Motor neuron (in vitro differentiated cells): Measurements from ENCODE around the gene ZYG11B. TPM values are rescaled to one million over a fixed set of nuclear protein-coding genes. Genes with fewer than 3 reads are reported as not detected.
"Not testable (repeated sequence)": the region's sequence is repeated elsewhere in the genome, so short reads cannot be mapped to it uniquely, and the experiment has no call there.

Source experiments
- ATAC-seq, 8 experiments: fragments of 200-7000 bp; cut with Tn5 transposase; replicated peaks in 6 of 8; 2 replicates each; pipeline ENCODE4 v1.8.0; 2021; ENCODE audit warnings: mild to moderate bottlenecking in 8 of 8, moderate library complexity in 8 of 8
- H3K27ac ChIP-seq, 2 donors: fragments of 250-450 bp; sonication (Bioruptor Pico); 2 replicates each; pipeline ENCODE4 v1.9.0; 2021; ENCODE audit warnings: antibody characterized with exemption in 2 of 2, mild to moderate bottlenecking in 2 of 2, moderate library complexity in 1 of 2
- H3K4me1 ChIP-seq, 2 donors: fragments of 250-450 bp; sonication (Bioruptor Pico); replicated peaks in 1 of 2; 2 replicates each; pipeline ENCODE4 v1.6.1; 2021; ENCODE audit warnings: antibody characterized with exemption in 2 of 2, mild to moderate bottlenecking in 2 of 2, moderate library complexity in 1 of 2
- H3K4me3 ChIP-seq, 5 donors: fragments of 250-450 bp; sonication (Bioruptor Pico); 2 replicates each; pipeline ENCODE4 v1.9.0; 2021; ENCODE audit warnings: antibody characterized with exemption in 5 of 5, mild to moderate bottlenecking in 5 of 5, moderate library complexity in 4 of 5
- WGBS, 10 experiments: fragments of 450-650 bp; shearing (Covaris generic); methylation state at CpG; one replicate each; pipeline ENCODE4 v1.0.0; 2022; 5-methylcytosine and 5-hydroxymethylcytosine counted together
- in situ Hi-C, 9 experiments: fragments of 400-800 bp; cut with MboI; loops; one replicate each; pipeline ENCODE4 v1.15.0; 2021; ENCODE audit warnings: low sequenced_read_pairs in 9 of 9, low pct_unique_long_range_greater_than_20kb in 2 of 9; ENCODE audit not compliant: unreplicated experiment in 9 of 9
- total RNA-seq, 8 experiments: library from RNA; unstranded; fragments of 300-600 nt; gene quantifications; 2 replicates each; pipeline versions ENCODE4 v1.2.3 to v1.2.4, GENCODE V29; 2022

ZYG11B gene
- total RNA-seq, 8 experiments from 2014 or later, result 15.4 to 43.1 (median 31.3) TPM

GRCh38 chr1:52771384-52771783 is 45.1 kb downstream of the ZYG11B start:
- 86 to 100% (median 93%) methylated on average over 1 to 7 of the region's 7 CpGs for whole genome bisulfite sequencing, 10 experiments
- H3K4me1 ChIP-seq, result no peaks in the 10 kb centered on the region
- ATAC-seq, result no peak
- no peak overlapping the region for H3K4me3 ChIP-seq
- in situ Hi-C loops, result no loop called here
- peak overlapping the region in 1 of 2 donors; percentile 18 for H3K27ac ChIP-seq

GRCh38 chr1:52786148-52786547 is 59.9 kb downstream of the ZYG11B start:
- ATAC-seq, result no peak
- in situ Hi-C loops, result no loop called here
- WGBS, 10 experiments, result 82 to 100% (median 99%) methylated on average over 1 to 4 of the region's 4 CpGs

GRCh38 chr1:52790429-52790828 is 64.2 kb downstream of the ZYG11B start:
- ATAC-seq, H3K4me3 ChIP-seq, in situ Hi-C loops, H3K4me1 ChIP-seq, H3K27ac ChIP-seq: not testable (repeated sequence)
- 60 to 100% (median 100%) methylated on average over 1 to 12 of the region's 12 CpGs; no CpG with 5 or more reads in 1 of the 10 experiments for WGBS, 10 experiments

More at GRCh38 chr1:52786148-52786547, 59.9 kb downstream of the ZYG11B start:
- Histone ChIP-seq H3K4me3 (no peak overlapping the region), H3K4me1 (no peaks in the 10 kb centered on the region), H3K27ac (no peak overlapping the region)

DNA sequence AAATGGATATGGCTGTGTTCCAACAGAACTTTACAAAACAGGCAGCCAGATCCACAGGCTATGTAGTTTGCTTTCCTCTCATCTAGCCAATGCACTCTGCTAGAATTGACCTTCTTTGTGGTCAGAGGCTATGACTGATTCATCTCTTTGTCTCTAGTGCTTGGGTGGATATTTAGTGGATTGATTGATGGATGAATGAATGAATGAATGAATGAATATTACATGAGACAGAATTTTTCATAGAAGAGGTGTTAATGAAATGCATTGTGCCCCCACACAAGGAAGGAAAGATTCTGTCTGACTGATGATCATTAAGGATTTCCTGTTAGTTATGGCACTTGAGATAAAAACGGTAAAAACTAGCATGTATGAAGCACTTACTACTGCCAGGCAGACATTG is 65.8 kb downstream of the ZYG11B start:
- in situ Hi-C loops, result no loop called here
- no peak overlapping the region for H3K27ac ChIP-seq
- H3K4me3 ChIP-seq, result no peak overlapping the region
- WGBS, 10 experiments, result 71 to 100% (median 86%) methylated on average over 1 of the region's 1 CpG; no CpG with 5 or more reads in 1 of the 10 experiments
- H3K4me1 ChIP-seq, result no peaks in the 10 kb centered on the region
- no peak for ATAC-seq

- 67 to 97% (median 83%) methylated on average over 4 to 7 of the region's 7 CpGs; no CpG with 5 or more reads in 1 of the 10 experiments for WGBS, 10 experiments
Observed at GRCh38 chr1:52793717-52794116, 67.5 kb downstream of the ZYG11B start.

GRCh38 chr1:52795464-52795863 is 69.2 kb downstream of the ZYG11B start:
- WGBS, 10 experiments, result 88 to 100% (median 97%) methylated on average over 3 of the region's 3 CpGs
- Histone ChIP-seq H3K4me1 (no peaks in the 10 kb centered on the region), H3K4me3 (no peak overlapping the region), H3K27ac (no peak overlapping the region)
- ATAC-seq, result no peak
- in situ Hi-C loops, result no loop called here

More at GRCh38 chr1:52793717-52794116, 67.5 kb downstream of the ZYG11B start:
- H3K27ac ChIP-seq, H3K4me3 ChIP-seq, in situ Hi-C loops, H3K4me1 ChIP-seq, ATAC-seq: not testable (repeated sequence)

DNA sequence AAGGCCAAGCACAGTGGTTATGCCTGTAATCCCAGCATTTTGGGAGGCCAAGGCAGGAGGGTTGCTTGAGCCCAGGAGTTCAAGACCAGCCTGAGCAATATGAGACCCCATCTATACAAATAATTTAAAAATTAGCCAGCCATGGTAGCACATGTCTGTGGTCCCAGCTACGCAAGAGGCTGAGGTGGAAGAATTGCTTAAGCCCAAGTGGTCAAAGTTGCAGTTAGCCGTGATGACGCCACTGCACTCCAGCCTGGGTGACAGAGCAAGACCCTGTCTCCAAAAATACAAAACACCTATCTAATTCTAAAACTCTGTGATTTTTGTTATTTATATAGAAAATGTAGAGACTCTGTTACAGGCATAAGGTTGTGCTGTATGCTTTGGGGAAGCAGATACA is 72.1 kb downstream of the ZYG11B start:
- WGBS, 10 experiments, result 93 to 100% (median 100%) methylated on average over 1 to 3 of the region's 3 CpGs; no CpG with 5 or more reads in 4 of the 10 experiments
- ATAC-seq, result no peak
- in situ Hi-C loops, result no loop called here
- no peak overlapping the region for H3K27ac ChIP-seq
- no peaks in the 10 kb centered on the region for H3K4me1 ChIP-seq
- H3K4me3 ChIP-seq, result no peak overlapping the region

- no peak overlapping the region for H3K4me3 ChIP-seq
- H3K4me1 ChIP-seq, result no peaks in the 10 kb centered on the region
- in situ Hi-C loops, result no loop called here
- H3K27ac ChIP-seq, result no peak overlapping the region
- no peak for ATAC-seq
Observed at GRCh38 chr1:52801011-52801410, 74.8 kb downstream of the ZYG11B start.

DNA sequence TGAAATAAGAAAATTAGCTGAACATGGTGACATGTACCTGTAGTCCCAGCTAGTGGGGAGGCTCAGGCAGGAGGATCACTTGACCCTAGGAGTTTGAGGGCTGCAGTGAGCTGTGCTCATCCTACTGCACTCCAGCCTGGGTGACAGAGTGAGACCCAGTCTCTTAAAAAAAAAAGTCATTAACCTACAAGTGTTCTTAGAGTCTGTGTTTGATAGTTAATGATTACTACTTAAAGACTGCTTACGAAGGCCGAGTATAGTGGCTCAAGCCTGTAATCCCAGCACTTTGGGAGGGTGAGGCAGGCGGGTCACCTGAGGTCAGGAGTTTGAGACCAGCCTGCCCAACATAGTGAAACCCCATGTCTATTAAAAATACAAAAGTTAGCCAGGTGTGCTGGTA is 77.8 kb downstream of the ZYG11B start:
- H3K4me3 ChIP-seq, H3K4me1 ChIP-seq, in situ Hi-C loops, ATAC-seq, H3K27ac ChIP-seq: not testable (repeated sequence)
- WGBS, 10 experiments, result 71 to 100% (median 83%) methylated on average over 1 to 3 of the region's 3 CpGs; no CpG with 5 or more reads in 3 of the 10 experiments

GRCh38 chr1:52814465-52814864 is 88.2 kb downstream of the ZYG11B start:
- H3K4me1 ChIP-seq, result no peaks in the 10 kb centered on the region
- ATAC-seq, result no peak
- in situ Hi-C loops, result no loop called here
- no peak overlapping the region for H3K27ac ChIP-seq
- WGBS, 10 experiments, result 83 to 100% (median 100%) methylated on average over 1 to 2 of the region's 2 CpGs; no CpG with 5 or more reads in 3 of the 10 experiments
- H3K4me3 ChIP-seq, result no peak overlapping the region

DNA sequence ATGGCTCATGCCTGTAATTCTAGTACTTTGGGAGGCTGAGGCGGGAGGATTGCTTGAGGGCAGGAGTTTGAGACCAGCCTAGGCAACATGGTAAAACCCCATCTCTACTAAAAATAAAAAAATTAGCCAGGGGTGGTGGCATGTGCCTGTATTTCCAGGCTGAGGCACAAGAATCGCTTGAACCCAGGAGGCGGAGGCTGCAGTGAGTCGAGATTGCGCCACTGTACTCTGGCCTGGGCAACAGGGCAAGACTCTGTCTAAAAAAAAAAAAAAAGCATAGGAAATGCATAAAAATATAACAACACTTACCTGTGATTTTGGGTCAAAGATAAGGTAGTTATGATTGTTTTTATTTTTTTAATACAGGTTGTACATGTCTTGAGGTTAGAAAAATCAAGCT is 94.6 kb downstream of the ZYG11B start:
- ATAC-seq, H3K4me1 ChIP-seq, H3K4me3 ChIP-seq, H3K27ac ChIP-seq, in situ Hi-C loops: not testable (repeated sequence)
- 96 to 100% (median 99%) methylated on average over 1 to 5 of the region's 5 CpGs; no CpG with 5 or more reads in 2 of the 10 experiments for WGBS, 10 experiments

DNA sequence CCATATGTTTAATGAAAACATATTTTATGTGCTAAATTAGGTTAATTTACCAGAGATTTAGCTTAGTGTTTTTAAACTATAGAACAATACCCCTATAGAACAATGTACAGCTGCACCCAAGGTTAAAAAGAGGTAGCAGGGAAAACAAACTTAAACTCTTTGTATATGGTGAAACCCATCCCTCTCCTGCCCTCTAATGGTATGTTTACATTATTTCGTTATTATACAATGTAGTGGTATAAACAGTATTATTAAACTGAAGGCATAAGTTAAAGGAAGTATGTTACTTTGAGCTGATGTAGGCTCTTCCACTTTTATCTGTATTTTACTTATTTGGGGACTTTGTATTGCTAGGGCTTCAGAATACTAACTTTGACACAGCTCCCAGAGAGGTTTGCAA is 99.6 kb downstream of the ZYG11B start:
- peak in 1 of 8 experiments; percentile 59 for ATAC-seq
- H3K27ac ChIP-seq, result no peak overlapping the region
- no peak overlapping the region for H3K4me3 ChIP-seq
- 17 to 100% (median 47%) methylated on average over 1 of the region's 1 CpG; no CpG with 5 or more reads in 3 of the 10 experiments for WGBS, 10 experiments
- no peaks in the 10 kb centered on the region for H3K4me1 ChIP-seq
- in situ Hi-C loops, result no loop called here

- 60 to 100% (median 96%) methylated on average over 1 to 3 of the region's 3 CpGs for WGBS, 10 experiments
Observed at GRCh38 chr1:52834798-52835197, 108.5 kb downstream of the ZYG11B start.

DNA sequence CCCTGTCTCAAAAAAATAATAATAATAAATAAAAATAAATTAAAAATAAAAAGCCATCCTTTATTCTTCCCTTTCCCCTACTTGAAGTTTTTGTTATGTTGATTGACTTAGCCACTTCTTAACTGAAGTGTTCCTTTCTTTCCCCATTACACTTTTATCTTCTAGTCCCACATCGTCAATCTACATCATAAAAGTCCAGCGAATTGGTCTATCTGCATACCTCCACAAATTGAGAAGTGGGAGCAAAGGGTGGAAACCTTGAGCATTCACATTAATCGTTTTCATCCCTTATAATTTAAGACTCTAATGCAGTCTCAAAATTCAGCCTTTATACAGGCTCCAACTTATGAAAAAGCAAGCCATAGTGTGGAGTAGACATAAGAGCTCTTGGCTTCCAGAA is 109.8 kb downstream of the ZYG11B start:
- no peak for ATAC-seq
- Histone ChIP-seq H3K27ac (no peak overlapping the region), H3K4me1 (no peaks in the 10 kb centered on the region), H3K4me3 (no peak overlapping the region)
- WGBS, 10 experiments, result 0 to 67% (median 22%) methylated on average over 1 to 3 of the region's 3 CpGs; no CpG with 5 or more reads in 1 of the 10 experiments
- in situ Hi-C loops, result no loop called here

More at GRCh38 chr1:52834798-52835197, 108.5 kb downstream of the ZYG11B start:
- no peak overlapping the region for H3K4me3 ChIP-seq
- in situ Hi-C loops, result no loop called here
- H3K27ac ChIP-seq, result no peak overlapping the region
- ATAC-seq, result no peak
- no peaks in the 10 kb centered on the region for H3K4me1 ChIP-seq
